Measurements from ENCODE around the gene INVS.
"Not testable (repeated sequence)": the region's sequence is repeated elsewhere in the genome, so short reads cannot be mapped to it uniquely, and the experiment has no call there.

INVS gene

DNA sequence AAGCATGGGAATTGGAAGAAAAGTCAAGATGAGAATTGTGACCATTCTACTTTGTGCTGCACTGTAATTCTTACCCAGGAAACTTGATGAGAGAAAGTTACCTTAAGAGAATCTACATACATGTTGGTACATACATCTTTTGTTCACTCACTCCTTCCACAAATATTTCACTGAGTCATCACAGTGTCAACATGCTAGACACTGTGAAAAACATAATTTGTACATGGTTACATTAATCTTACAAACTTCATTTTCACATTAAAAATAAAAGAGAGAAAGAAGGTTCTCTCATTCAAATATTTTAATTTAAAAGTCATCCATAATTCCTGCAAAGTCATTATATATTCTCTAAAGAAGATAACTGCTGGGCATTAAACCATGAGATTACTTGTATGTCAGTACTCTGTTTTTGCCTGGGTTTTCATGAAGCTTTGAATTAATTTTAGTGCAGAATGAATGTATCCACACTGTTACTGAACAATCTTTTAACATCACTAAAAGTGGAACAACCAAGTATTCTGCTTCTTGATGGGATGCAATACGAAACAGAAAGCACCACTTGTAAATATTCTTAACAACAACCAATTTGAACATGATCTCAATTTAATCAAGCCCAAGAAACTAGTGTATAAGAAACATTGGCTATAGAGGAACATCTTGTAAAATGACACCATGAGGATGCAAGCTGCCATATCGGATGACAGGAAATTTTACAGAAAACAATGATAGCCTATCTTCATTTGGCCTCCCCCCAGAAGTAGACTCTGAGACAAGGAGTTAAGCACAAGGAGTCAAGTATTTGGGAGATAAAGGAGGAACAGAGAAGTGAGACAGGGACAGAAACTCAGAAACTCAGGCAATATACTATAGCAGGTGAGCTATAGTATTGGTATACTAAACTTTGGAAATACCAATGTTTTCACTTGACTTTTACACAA is 28.7 kb upstream of the INVS start:
- TF ChIP-seq, protein P1, sequence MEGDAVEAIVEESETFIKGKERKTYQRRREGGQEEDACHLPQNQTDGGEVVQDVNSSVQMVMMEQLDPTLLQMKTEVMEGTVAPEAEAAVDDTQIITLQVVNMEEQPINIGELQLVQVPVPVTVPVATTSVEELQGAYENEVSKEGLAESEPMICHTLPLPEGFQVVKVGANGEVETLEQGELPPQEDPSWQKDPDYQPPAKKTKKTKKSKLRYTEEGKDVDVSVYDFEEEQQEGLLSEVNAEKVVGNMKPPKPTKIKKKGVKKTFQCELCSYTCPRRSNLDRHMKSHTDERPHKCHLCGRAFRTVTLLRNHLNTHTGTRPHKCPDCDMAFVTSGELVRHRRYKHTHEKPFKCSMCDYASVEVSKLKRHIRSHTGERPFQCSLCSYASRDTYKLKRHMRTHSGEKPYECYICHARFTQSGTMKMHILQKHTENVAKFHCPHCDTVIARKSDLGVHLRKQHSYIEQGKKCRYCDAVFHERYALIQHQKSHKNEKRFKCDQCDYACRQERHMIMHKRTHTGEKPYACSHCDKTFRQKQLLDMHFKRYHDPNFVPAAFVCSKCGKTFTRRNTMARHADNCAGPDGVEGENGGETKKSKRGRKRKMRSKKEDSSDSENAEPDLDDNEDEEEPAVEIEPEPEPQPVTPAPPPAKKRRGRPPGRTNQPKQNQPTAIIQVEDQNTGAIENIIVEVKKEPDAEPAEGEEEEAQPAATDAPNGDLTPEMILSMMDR (IDR thresholded peaks at IDR 0.05; ENCODE audit: unreplicated experiment in 3 of 3): no peak
- H3K27ac Mint-ChIP-seq: no peak overlapping the region
- peaks cover 30% of the 10 kb centered on the region for H3K36me3 Mint-ChIP-seq (ENCODE audit: low read depth)
- H3K4me1 Mint-ChIP-seq: peaks cover 6% of the 10 kb centered on the region
- no peaks in the 10 kb centered on the region for H3K27me3 Mint-ChIP-seq (ENCODE audit: low read depth)
- H3K9me3 Mint-ChIP-seq: peaks cover 8% of the 10 kb centered on the region
- H3K4me3 Mint-ChIP-seq: no peak overlapping the region

DNA sequence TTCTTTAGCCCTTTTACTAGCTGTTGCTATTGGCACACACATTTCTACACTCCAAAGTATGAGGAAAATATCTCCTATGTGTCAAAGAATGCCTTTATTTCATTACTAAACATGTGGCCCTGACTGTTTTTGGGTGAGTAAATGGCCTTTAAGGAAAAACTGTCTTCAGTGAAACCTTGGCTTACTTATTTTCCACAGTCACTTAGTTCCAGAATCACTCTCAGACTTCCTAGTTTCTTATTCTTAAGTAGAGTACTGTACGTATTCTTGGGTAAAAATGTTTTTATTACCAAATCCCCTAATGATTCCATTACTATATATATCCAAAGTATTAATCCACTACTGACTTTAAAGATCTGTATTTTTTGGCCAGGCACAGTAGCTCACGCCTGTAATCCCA is 27.8 kb upstream of the INVS start:
- Mint-ChIP-seq H3K27ac (no peak overlapping the region), H3K4me3 (no peak overlapping the region), H3K4me1 (peaks cover 6% of the 10 kb centered on the region), H3K27me3 (ENCODE audit: low read depth) (no peaks in the 10 kb centered on the region), H3K9me3 (peaks cover 7% of the 10 kb centered on the region), H3K36me3 (ENCODE audit: low read depth) (peaks cover 27% of the 10 kb centered on the region)
- TF ChIP-seq, protein P1 (IDR thresholded peaks at IDR 0.05; ENCODE audit: unreplicated experiment in 3 of 3): no peak

DNA sequence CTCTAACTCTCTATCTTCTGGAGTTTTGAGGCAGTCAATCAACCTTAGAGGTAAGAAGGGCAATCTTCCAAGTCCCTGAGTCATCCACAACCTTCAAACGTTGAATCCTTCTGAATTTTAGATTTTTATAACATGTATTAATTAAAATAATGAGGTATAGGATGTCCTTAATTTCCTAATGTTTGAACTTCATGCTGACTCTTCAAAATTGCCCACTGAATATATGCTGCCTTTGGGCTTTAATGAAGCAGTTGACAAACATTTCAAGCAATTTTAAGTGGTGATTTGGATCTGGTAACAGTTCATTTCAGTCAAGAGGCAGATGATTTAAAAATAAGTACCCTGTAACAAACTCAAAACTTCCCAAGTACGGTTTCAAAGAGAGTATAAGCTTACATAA is 26.2 kb upstream of the INVS start:
- H3K4me1 Mint-ChIP-seq: peaks cover 6% of the 10 kb centered on the region
- TF ChIP-seq, protein P1 (IDR thresholded peaks at IDR 0.05; ENCODE audit: unreplicated experiment in 3 of 3): no peak
- H3K9me3 Mint-ChIP-seq: no peaks in the 10 kb centered on the region
- H3K27me3 Mint-ChIP-seq (ENCODE audit: low read depth): no peaks in the 10 kb centered on the region
- H3K36me3 Mint-ChIP-seq (ENCODE audit: low read depth): peaks cover 30% of the 10 kb centered on the region
- no peak overlapping the region for H3K4me3 Mint-ChIP-seq
- H3K27ac Mint-ChIP-seq: no peak overlapping the region

GRCh38 chr9:100074093-100074492 is 24.9 kb upstream of the INVS start:
- TF ChIP-seq, protein P1 (IDR thresholded peaks at IDR 0.05; ENCODE audit: unreplicated experiment in 3 of 3): no peak
- no peaks in the 10 kb centered on the region for H3K27me3 Mint-ChIP-seq (ENCODE audit: low read depth)
- no peaks in the 10 kb centered on the region for H3K9me3 Mint-ChIP-seq
- H3K4me1 Mint-ChIP-seq: peaks cover 6% of the 10 kb centered on the region
- H3K36me3 Mint-ChIP-seq (ENCODE audit: low read depth): peaks cover 28% of the 10 kb centered on the region
- no peak overlapping the region for H3K4me3 Mint-ChIP-seq
- no peak overlapping the region for H3K27ac Mint-ChIP-seq

DNA sequence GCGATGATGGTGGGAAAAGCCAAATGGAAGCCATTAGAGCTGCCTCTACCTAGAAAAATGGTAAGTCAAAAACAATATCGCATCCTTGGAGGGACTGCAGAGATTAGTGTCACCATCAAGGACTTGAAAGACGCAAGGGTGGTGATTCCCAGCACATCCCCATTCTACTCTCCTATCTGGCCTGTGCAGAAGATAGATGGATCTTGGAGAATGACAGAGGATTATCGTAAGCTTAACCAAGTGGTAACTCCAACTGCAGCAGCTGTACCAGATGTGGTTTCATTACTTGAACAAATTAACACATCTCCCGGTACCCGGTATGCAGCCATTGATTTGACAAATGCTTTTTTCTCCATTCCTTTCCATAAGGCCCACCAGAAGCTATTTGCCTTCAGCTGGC is 24.1 kb upstream of the INVS start:
- Mint-ChIP-seq H3K27me3 (ENCODE audit: low read depth) (no peaks in the 10 kb centered on the region), H3K36me3 (ENCODE audit: low read depth) (peaks cover 26% of the 10 kb centered on the region), H3K27ac (no peak overlapping the region), H3K4me3 (no peak overlapping the region), H3K9me3 (no peaks in the 10 kb centered on the region), H3K4me1 (peaks cover 6% of the 10 kb centered on the region)
- TF ChIP-seq, protein P1 (IDR thresholded peaks at IDR 0.05; ENCODE audit: unreplicated experiment in 3 of 3): no peak

- H3K27me3 Mint-ChIP-seq (ENCODE audit: low read depth); H3K4me1 Mint-ChIP-seq; H3K27ac Mint-ChIP-seq; H3K4me3 Mint-ChIP-seq; H3K9me3 Mint-ChIP-seq: not testable (repeated sequence)
- peaks cover 20% of the 10 kb centered on the region for H3K36me3 Mint-ChIP-seq (ENCODE audit: low read depth)
Measured at GRCh38 chr9:100076256-100076655, 22.8 kb upstream of the INVS start.
